ENCODE measurements around the gene RTN4RL1. TPM values are rescaled to one million over a fixed set of nuclear protein-coding genes. Genes with fewer than 3 reads are reported as not detected.

RTN4RL1 gene
- total and polyA plus RNA-seq, 9 of the 15 experiments (the other 6 are each of a cell fraction or from before 2014, with no cell fraction given) = 0.04 to 0.06 (median 0.04) TPM; not detected in 5

GRCh38 chr17:2058586-2059546 is 33.7 kb upstream of the RTN4RL1 start (continued):
- TF ChIP-seq ETV5 (CRISPR knock-in tag; IDR thresholded peaks at IDR 0.05; ENCODE audit: low read depth) = no peak
- no peak for TF ChIP-seq ELF2 (CRISPR knock-in tag; IDR thresholded peaks at IDR 0.05)
- no peak for TF ChIP-seq MLLT1 (IDR thresholded peaks at IDR 0.05)
- TF ChIP-seq LCOR (CRISPR knock-in tag; IDR thresholded peaks at IDR 0.05) = no peak
- no peak for TF ChIP-seq IRF9 (tag; IDR thresholded peaks at IDR 0.05)
- no peak for TF ChIP-seq ZNF134 (CRISPR knock-in tag; conservative IDR thresholded peaks at IDR 0.05)
- TF ChIP-seq ZNF217 (CRISPR knock-in tag; IDR thresholded peaks at IDR 0.05) = no peak
